HG03575 (cell line): Measurements from ENCODE around the gene SOX4.

Source experiments
- ATAC-seq: cut with Tn5 transposase; IDR thresholded peaks from one replicate; pipeline ENCODE4 v1.9.1; 2021; ENCODE audit not compliant: unreplicated experiment, insufficient number of reproducible peaks, low FRiP score; ENCODE audit errors: extremely low read depth

The SOX4 gene

DNA sequence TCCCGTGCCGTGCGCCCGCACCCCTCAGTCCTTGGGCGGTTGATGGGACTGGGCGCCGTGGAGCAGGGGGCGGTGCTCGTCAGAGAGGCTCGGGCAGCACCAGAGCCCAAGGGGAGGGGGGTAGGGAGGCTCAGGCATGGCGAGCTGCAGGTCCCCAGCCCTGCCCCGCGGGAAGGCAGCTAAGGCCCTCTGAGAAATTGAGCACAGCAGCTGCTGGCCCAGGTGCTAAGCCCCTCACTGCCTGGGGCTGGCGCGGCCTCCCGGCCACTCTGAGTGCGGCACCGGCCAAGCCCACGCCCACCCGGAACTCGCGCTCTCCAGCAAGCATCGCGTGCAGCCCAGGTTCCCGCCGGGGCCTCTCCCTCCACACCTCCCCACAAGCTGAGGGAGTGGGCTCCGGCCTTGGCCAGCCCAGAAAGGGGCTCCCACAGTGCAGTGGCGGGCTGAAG lies 16.4 kb downstream of the SOX4 start:
- ATAC-seq = no peak

GRCh38 chr6:21610341-21610740 lies 16.8 kb downstream of the SOX4 start:
- ATAC-seq = peak; percentile 94

DNA sequence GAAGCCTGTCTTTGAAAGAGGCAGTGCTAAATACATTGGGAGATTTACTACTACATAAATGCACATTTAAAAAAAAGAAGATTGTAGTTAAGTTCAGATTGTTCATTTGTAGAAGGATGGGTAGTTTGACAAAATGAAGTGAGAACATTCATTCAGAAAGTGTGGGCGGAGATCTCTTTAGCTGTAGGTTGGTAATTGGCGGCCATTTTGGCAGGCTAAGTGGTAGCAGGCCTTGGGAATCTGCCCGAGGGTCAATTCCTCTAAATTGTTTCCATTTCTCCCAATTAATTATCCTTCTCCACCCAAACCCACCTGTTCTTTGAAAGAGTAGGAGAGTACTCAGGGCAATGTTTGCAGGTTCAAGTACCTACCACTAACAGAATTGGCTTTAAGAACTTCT lies 17.9 kb downstream of the SOX4 start:
- no peak for ATAC-seq

DNA sequence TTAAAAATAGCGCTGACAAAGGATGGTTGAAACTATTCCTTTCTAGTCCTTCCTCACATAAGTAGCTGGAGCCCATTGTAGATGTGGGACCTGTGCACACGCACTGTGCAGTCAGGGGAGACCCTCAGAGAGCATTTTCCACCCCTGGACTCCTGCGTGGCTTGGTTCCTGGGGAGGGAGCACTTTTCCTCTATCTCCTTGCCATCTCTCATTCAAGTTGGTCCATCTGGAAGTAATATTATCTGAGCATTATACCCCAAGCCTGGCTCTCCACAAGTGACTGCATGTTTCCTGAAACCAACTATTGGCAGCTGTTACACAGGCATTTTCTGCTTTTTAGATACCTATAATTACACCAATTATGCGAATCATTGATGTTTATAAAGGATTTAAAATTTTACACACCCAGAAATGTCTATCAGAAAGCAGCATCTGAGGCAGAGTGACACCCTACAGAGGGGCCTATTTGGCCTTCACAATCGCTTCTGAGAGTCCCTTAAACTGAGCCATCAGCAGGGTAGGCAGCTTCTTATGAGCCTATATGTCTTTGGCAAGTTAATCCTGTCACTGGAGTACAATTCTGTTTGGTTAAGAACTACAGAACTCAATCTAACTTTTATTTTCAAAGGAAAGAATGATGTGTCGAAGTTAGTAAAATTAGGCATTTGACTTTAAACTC lies 18.7 kb downstream of the SOX4 start:
- ATAC-seq = no peak

DNA sequence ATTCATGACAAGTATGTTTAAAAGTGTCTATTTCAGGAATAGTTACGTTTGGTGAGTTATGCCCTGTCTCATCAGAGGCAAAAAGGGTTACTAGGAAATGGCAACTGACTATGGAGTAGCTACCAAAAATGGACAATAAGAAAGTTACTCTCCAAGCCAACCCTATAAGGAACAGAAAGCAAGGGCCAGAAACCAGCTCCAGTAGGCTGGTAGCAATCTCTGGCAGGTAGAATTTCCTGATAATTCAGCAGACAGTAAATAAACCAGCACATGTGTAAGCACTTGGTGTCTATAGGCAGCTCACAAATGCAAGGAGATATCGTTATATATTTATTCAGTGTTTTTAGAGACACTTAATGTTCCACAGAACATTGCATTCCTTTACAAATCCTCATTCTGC lies 20.3 kb downstream of the SOX4 start:
- no peak for ATAC-seq

DNA sequence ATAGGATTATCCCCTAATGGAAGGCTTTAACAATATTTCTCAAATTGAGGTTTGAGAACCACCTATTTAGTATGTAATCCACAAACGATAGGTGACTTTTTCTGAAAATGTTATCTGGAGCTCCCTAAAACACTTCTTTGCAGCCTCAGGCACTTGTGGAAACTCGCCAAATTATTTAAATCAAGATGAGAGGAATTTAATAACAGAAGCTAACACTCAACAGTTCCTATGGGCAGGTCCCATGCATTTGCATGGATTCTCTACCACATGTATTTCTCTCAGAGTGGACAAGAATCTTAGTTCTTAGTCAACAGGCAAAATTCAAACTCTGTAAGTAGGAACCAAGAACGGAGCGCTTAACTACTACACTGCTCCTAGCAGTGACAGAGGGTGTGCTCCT lies 20.7 kb downstream of the SOX4 start:
- no peak for ATAC-seq

DNA sequence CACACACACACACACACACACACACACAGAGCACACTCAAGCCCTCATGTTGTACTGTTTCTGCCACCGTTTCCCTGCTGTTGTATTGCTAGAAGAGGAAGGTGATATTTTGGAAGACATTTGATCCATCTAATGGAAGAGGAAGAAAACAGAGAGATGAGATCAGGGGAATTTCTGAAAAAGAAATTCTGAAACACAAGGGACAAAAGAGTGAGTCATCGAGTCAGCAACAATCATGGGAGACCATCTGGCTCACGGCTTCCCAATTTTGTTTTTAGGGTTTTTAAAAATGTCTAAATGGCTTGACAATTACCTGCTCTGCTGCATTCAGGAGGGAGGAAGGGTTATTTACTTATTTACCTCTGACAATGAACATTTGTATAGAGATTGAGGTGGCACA lies 22.0 kb downstream of the SOX4 start:
- ATAC-seq = no peak

DNA sequence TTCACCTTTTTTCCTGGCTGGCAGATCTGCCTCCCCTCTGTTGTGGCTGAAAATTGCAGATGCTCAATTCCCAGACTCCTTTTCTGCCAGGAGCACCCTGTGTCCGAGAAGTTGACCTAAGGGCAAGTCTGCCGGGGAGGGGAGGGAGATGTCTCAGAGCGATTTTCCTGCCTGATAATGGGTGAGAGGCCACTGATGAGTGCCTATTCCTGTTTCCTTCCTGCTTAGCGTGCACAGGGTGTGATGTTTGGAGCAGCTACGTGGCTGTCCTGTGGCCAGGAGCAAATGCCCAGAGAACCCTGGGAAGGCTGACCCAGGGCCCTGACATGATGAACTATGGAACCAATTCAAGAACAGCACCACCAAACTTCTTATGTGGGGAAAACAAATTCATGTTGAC lies 22.5 kb downstream of the SOX4 start:
- no peak for ATAC-seq

DNA sequence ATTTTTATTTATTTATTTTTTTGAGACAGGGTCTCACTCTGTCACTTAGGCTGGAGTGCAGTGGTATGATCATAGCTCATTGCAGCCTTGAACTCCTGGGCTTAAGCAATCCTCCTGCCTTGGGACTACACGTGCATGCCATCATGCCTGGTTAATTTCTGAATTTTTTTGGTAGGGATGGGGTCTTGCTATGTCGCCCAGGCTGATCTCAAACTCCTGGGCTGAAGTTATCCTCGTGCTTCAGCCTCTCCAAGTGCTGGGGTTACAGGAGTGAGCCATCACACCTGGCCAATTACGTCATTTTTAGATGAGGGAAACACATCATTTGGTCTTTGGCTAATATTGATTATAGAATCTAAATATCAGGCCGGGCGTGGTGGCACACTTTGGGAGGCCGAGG lies 32.1 kb downstream of the SOX4 start:
- no peak for ATAC-seq

- no peak for ATAC-seq
These were observed 33.2 kb downstream of the SOX4 start for GRCh38 chr6:21626756-21627155.

DNA sequence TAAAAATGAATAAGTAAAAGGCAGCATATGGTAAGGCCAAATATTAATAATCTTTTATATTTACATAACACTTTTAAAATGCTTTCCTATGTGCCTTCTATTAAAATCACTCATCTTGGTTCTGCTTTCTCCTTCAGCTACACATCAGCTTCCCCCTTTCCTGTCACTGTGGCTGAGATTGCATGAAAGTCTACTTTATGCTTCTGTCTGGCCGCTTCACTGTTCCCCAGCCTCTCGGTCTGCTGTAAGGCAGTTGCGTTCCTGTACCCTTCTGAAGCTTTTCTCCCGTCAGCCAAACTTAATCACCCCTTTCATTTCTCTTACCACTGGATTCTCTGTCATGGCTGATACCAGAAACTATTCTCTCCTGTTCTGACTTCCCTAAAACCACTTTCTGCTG lies 34.6 kb downstream of the SOX4 start:
- no peak for ATAC-seq

DNA sequence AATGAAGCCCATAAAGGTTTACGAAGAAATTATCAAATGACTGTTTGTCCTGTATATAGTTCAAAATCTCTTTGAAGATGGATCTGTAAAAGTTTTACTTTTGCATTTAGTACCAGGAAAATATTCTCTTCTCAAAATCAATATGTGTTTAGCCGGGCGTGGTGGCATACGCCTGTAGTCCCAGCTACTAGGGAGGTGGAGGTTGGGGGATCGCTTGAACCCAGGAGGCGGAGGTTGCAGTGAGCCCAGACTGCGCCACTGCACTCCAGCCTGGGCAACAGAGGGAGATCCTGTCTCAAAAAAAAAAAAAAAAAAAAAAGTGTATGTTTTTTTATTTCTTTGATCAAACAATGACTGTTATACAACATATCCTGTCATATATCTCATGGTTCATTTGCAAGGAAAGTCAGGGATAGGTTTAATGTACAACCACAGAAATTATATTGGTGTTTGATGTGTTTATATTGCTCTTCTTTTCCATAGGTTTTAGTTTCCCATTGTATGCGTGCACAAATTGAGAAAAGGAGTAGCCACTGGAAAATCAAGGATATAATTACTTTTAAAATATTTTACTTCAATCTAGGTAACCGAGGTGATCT lies 40.1 kb downstream of the SOX4 start:
- ATAC-seq = no peak

DNA sequence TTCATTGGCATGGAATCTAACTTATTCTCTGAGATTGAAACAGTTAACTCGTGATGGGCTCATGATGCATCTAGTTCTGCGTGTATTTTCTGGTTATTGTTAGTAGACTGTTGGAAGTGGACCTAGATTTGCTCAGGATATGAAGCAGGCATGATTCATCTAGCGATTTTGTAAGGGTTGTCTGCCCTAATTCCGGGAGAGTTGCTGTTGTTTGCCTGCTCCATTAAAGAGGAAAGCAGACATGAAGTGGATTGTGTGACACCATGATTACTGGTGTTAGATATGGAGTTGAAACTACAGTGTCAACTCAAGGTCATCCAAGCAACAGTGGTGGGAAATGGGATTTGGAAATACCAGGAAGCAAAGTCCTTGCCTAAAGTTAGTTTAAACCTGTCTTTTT lies 41.0 kb downstream of the SOX4 start:
- no peak for ATAC-seq

GRCh38 chr6:21636876-21637275 lies 43.3 kb downstream of the SOX4 start:
- ATAC-seq = no peak

DNA sequence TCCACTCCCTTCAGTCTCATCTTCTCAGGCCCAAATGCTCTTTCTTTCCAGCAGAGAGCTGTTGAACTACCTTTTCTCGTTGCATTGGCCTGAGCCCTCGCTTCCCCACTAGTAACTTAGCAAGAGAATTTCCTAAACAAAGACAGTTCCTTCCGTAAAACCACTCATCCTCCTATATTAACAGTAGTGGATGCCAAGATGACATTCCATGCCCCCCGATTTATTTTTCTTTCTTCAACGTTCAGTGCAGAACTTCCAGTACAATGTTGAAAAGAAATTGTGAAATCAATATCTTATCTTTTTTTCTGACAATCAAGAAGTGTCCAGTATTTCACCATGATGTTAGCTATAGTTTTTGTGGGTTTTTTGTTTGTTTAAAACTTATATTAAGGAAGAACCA lies 45.8 kb downstream of the SOX4 start:
- ATAC-seq = no peak
